ENCODE measurements around the gene MBNL3. TPM values are rescaled to one million over a fixed set of nuclear protein-coding genes. Genes with fewer than 3 reads are reported as not detected.

The MBNL3 gene
- total and polyA plus RNA-seq, 2 donors (not counting 3 experiments of a cell fraction or from before 2014, with no cell fraction given) = 1.8 to 5.6 TPM

DNA sequence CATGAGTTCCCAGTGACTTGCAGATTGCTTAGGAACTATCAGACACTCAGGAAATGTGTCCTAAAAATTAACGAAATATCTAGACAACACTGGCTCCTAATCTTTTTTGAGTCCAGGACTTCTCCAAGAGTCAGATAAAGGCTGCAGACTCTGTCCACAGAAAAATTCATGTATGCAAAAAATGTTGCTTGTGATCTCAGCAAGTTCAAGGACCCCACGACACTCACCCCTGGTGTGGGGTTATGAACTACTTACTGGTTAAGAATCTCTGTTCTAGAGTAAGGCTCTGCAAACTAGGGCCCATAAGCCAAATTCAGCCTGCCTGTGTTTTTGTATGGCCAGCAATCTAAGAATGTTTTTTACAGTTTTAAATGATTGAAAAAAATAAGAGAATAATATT lies 93.2 kb downstream of the MBNL3 start:
- Histone ChIP-seq H3K4me1 (ENCODE audit: control insufficient read depth, extremely low read depth, insufficient read depth, low read length) (no peaks in the 10 kb centered on the region), H3K4me2 (ENCODE audit: insufficient read depth, low read length) (no peak overlapping the region), H3K36me3 (ENCODE audit: control insufficient read depth in 2 of 2, extremely low read depth in 1 of 2, insufficient read depth in 2 of 2, low read length in 2 of 2) (no peaks in the 10 kb centered on the region), H3K9ac (replicated peaks; ENCODE audit: extremely low read depth, insufficient read depth, low read length) (no peak overlapping the region), H3K79me2 (ENCODE audit: control insufficient read depth, insufficient read depth, low read length) (no peaks in the 10 kb centered on the region), H3K9me3 (replicated peaks; ENCODE audit: control insufficient read depth, insufficient read depth, low read length) (no peaks in the 10 kb centered on the region), H3K27ac (ENCODE audit: insufficient read depth, low read depth, low read length) (no peak overlapping the region), H4K20me1 (replicated peaks; ENCODE audit: control insufficient read depth, extremely low read depth, insufficient read depth, low read length) (no peaks in the 10 kb centered on the region), H3K4me3 (replicated peaks in 1 of 3; ENCODE audit: insufficient read depth in 1 of 3, low read depth in 1 of 3, low read length in 3 of 3) (no peak overlapping the region), H2AFZ (ENCODE audit: low read depth, low read length) (no peak overlapping the region), H3K9me1 (replicated peaks; ENCODE audit: control insufficient read depth, extremely low read depth, insufficient read depth, low read length) (no peaks in the 10 kb centered on the region), H3K27me3 (ENCODE audit: control insufficient read depth in 2 of 2, insufficient read depth in 2 of 2, low read length in 2 of 2) (no peaks in the 10 kb centered on the region)
- intact Hi-C loops (cut with micrococcal nuclease) (no loop called here), dilution Hi-C loops (cut with MboI; ENCODE audit: extremely low pct_ligation_motif_present, low sequenced_read_pairs) (no loop called here)
- TF ChIP-seq EZH2 (IDR thresholded peaks at IDR 0.05; ENCODE audit: borderline replicate concordance, low read depth, low read length, severe bottlenecking) = no peak
- ChIA-PET POLR2A (no interaction called here), CTCF (no interaction called here)
- DNase-seq (ENCODE audit: low read depth, low spot score) (no peak), FAIRE-seq (no peak)
- no TSS peak for BruUV-seq (replicated peaks)

DNA sequence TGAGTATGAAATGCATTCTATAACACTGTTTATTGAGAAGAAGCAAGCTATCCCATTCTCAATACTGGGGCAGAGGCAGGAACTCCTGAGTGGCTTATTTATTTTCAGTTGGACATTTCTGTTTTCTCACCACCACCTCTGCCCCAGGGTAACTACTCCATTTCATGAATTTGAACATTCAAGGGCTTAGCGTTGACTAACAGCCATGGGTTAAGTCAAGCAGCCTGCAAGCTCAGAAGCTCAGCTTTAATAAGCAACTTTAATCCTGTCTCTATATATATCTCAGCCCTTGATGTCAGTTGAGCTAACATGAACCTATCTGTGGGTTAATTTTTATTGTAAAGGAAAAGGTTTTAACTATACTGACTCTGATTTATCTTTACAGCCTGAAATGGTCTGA lies 93.8 kb downstream of the MBNL3 start:
- Histone ChIP-seq H3K4me2 (ENCODE audit: insufficient read depth, low read length) (no peak overlapping the region), H3K9ac (replicated peaks; ENCODE audit: extremely low read depth, insufficient read depth, low read length) (no peak overlapping the region), H3K27ac (ENCODE audit: insufficient read depth, low read depth, low read length) (no peak overlapping the region), H2AFZ (ENCODE audit: low read depth, low read length) (no peak overlapping the region), H3K27me3 (ENCODE audit: control insufficient read depth in 2 of 2, insufficient read depth in 2 of 2, low read length in 2 of 2) (no peaks in the 10 kb centered on the region), H3K36me3 (ENCODE audit: control insufficient read depth in 2 of 2, extremely low read depth in 1 of 2, insufficient read depth in 2 of 2, low read length in 2 of 2) (no peaks in the 10 kb centered on the region), H3K9me1 (replicated peaks; ENCODE audit: control insufficient read depth, extremely low read depth, insufficient read depth, low read length) (no peaks in the 10 kb centered on the region), H4K20me1 (replicated peaks; ENCODE audit: control insufficient read depth, extremely low read depth, insufficient read depth, low read length) (no peaks in the 10 kb centered on the region), H3K4me1 (ENCODE audit: control insufficient read depth, extremely low read depth, insufficient read depth, low read length) (no peaks in the 10 kb centered on the region), H3K4me3 (replicated peaks in 1 of 3; ENCODE audit: insufficient read depth in 1 of 3, low read depth in 1 of 3, low read length in 3 of 3) (no peak overlapping the region), H3K79me2 (ENCODE audit: control insufficient read depth, insufficient read depth, low read length) (no peaks in the 10 kb centered on the region), H3K9me3 (replicated peaks; ENCODE audit: control insufficient read depth, insufficient read depth, low read length) (no peaks in the 10 kb centered on the region)
- dilution Hi-C loops (cut with MboI; ENCODE audit: extremely low pct_ligation_motif_present, low sequenced_read_pairs) (no loop called here), intact Hi-C loops (cut with micrococcal nuclease) (no loop called here)
- POLR2A ChIA-PET = no interaction called here
- no peak for DNase-seq (ENCODE audit: low read depth, low spot score)
- FAIRE-seq = no peak
- no TSS peak for BruUV-seq (replicated peaks)
- TF ChIP-seq GATA2 (IDR thresholded peaks at IDR 0.05; ENCODE audit: insufficient read depth, insufficient read length, low read depth, low read length) = no peak
- no peak for TF ChIP-seq POLR2AphosphoS5 (IDR thresholded peaks at IDR 0.05; ENCODE audit: insufficient read depth, low read depth, low read length)
- no peak for TF ChIP-seq MYC (IDR thresholded peaks at IDR 0.05; ENCODE audit: low read depth, low read length)
- TF ChIP-seq FOS (IDR thresholded peaks at IDR 0.05; ENCODE audit: borderline replicate concordance, insufficient read depth, low read length) = no peak
- TF ChIP-seq EZH2 (IDR thresholded peaks at IDR 0.05; ENCODE audit: borderline replicate concordance, low read depth, low read length, severe bottlenecking) = no peak
- no peak for TF ChIP-seq POLR2A (IDR thresholded peaks at IDR 0.05; ENCODE audit: low read depth, low read length)
- TF ChIP-seq JUN (IDR thresholded peaks at IDR 0.05; ENCODE audit: borderline replicate concordance, insufficient read depth, insufficient read length, low read depth) = no peak
- TF ChIP-seq, protein P1, sequence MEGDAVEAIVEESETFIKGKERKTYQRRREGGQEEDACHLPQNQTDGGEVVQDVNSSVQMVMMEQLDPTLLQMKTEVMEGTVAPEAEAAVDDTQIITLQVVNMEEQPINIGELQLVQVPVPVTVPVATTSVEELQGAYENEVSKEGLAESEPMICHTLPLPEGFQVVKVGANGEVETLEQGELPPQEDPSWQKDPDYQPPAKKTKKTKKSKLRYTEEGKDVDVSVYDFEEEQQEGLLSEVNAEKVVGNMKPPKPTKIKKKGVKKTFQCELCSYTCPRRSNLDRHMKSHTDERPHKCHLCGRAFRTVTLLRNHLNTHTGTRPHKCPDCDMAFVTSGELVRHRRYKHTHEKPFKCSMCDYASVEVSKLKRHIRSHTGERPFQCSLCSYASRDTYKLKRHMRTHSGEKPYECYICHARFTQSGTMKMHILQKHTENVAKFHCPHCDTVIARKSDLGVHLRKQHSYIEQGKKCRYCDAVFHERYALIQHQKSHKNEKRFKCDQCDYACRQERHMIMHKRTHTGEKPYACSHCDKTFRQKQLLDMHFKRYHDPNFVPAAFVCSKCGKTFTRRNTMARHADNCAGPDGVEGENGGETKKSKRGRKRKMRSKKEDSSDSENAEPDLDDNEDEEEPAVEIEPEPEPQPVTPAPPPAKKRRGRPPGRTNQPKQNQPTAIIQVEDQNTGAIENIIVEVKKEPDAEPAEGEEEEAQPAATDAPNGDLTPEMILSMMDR (IDR thresholded peaks at IDR 0.05; ENCODE audit: extremely low read depth in 1 of 2, insufficient read depth in 1 of 2, low read depth in 1 of 2, low read length in 2 of 2) = no peak
- TF ChIP-seq, protein P2, sequence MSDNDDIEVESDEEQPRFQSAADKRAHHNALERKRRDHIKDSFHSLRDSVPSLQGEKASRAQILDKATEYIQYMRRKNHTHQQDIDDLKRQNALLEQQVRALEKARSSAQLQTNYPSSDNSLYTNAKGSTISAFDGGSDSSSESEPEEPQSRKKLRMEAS (IDR thresholded peaks at IDR 0.05; ENCODE audit: insufficient read depth, insufficient read length) = no peak
- CTCF ChIA-PET = no interaction called here
